HG02943 (cell line): ENCODE results near the gene ANKIB1.
"Not testable (repeated sequence)": the region's sequence is repeated elsewhere in the genome, so short reads cannot be mapped to it uniquely, and the experiment has no call there.

Source experiments
- ATAC-seq: cut with Tn5 transposase; IDR thresholded peaks from one replicate; pipeline ENCODE4 v1.9.1; 2021; ENCODE audit warnings: mild to moderate bottlenecking, low read depth, moderate library complexity; ENCODE audit not compliant: unreplicated experiment

The ANKIB1 gene

DNA sequence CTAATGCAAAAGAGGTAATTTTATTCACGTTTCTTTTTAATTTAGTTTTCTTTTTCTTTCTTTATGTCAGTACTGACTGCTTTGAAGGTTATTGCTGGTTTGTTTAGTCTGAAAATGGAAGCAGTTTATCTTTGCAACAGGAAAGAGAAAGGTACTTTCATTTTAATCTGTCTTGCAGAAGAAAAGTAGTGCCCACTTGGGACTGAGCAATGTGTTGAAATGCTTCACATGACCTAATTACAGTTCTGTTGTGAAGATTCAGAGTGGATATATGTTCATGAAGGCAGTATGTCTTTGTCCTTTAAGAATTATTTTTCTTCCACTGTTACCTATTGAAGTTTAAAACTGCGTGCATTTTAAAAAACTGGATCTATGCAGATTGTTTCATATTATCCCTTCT, 80.1 kb downstream of the ANKIB1 start:
- no peak for ATAC-seq

DNA sequence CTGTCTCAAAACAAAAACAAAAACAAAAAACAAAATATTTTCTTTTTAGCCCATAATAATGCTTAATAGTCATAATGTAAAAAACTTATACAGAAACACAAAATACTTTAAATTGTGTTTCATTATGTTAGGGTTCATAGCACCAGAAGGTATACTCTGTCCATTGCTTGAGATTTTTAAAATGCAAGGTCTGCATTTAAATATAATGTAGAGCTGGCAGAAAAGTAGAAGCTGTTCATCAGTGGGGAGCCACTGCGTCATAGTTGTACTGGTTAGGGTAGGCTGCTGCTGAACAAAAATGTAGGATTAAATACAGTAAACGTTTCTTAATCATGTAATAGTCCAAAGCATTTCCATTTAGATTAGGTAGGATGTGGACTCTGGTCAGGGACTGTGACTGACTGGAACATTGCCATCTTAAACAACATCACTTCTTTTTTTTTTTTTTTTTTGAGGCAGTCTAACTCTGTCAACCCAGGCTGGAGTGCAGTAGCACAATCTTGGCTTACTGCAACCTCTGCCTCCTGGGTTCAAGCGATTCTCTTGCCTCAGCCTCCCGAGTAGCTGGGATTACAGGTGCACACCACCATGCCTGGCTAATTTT, 85.2 kb downstream of the ANKIB1 start:
- ATAC-seq: no peak

DNA sequence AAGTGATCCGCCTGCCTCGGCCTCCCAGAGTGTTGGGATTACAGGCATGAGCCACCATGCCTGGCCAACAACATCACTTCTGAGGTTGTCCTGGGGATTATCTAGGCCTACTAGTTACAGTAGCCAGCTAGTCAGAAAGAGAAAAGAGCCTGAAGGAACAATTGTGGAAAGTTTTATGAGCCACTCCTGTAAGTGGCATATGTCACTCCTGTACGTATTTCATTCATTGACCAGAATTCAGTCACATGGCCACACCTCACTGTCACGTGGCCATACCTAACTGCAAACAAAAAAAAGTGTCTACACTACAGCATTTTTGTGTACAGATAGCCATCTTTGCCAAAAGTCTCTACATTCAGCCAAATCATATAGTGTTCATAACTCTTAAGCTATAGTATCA, 85.7 kb downstream of the ANKIB1 start:
- no peak for ATAC-seq

- ATAC-seq: no peak
These were observed 87.0 kb downstream of the ANKIB1 start for GRCh38 chr7:92332782-92333181.

DNA sequence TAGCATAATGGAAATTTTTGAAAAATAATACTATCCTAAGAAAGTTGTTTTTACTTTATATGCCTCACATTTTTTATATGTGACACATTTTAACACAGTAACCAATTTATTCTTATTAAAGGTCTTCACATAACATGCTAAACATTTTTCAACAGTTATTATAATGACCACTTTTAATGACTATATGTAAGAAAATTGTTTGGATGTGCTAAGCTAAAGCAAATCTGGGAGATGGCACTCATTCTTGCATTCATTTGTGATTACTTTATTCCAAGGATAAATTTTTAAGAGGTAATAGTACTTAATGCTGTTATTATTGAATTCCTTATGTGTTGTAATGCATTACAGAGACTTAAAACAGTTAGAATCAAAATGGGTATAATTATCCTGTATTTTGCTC, 88.1 kb downstream of the ANKIB1 start:
- no peak for ATAC-seq

GRCh38 chr7:92335574-92335973, 89.8 kb downstream of the ANKIB1 start:
- ATAC-seq: no peak

GRCh38 chr7:92336662-92337340, 91.0 kb downstream of the ANKIB1 start:
- no peak for ATAC-seq

- no peak for ATAC-seq
These were observed 94.2 kb downstream of the ANKIB1 start for GRCh38 chr7:92340016-92340415.

- no peak for ATAC-seq
These were observed 97.9 kb downstream of the ANKIB1 start for GRCh38 chr7:92343714-92344113.

DNA sequence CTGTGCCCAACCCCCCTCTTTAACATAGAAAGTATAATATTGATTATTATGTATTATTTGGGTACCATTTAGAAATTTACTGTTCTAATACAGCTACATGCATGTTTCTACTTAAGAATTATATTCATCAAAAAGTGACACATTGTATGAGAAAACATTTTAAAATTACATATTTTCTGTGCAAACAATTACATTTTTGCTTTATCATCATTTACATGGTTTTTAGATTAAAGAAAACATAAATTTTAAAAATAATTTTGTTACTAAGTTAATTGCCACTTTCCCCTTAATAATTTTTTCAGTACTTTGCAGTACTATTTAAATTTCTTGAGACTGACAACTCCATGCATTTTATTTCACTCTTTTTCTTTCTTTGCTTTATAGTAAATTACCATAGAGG, 106.2 kb downstream of the ANKIB1 start:
- no peak for ATAC-seq

- no peak for ATAC-seq
These were observed 108.4 kb downstream of the ANKIB1 start for GRCh38 chr7:92354214-92354613.

GRCh38 chr7:92356406-92356805, 110.6 kb downstream of the ANKIB1 start:
- no peak for ATAC-seq

DNA sequence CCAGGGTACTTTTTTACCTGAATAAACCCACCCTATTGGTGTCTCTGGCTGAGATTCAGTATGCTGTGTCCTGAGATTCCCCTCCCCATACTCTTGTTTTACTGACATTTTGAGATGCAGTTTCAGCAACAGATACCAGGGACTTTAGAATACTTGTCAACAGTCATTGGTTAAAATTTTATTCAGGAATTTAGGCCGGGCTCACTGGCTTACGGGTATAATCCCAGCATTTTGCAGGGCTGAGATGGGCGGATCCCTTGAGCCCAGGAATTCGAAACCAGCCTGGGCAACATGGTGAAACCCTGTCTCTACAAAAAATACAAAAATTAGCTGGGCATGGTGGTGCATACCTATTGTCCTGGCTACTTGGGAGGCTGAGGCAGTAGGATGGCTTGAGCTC, 111.5 kb downstream of the ANKIB1 start:
- ATAC-seq: no peak

- ATAC-seq: not testable (repeated sequence)
These were observed 113.4 kb downstream of the ANKIB1 start for GRCh38 chr7:92359179-92359578.

DNA sequence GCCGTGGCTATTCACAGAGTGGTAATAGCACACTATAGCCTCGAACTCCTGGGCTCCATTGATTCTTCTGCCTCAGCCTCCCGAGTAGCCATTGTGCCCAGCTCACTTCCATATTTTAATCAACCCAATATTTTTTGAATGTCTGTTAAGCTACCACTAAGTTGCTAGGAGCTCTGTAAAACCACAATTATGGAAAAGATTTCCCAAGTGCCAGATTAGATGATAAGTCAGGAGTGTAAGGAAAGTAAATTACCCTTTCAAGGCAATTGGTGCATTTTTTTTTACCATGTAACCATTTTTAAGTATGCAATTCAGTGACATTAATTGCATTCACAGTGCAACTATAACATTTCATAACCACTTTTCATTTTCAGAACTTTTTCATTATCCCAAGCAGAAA, 114.0 kb downstream of the ANKIB1 start:
- ATAC-seq: no peak

- no peak for ATAC-seq
These were observed 114.6 kb downstream of the ANKIB1 start for GRCh38 chr7:92360387-92360786.

DNA sequence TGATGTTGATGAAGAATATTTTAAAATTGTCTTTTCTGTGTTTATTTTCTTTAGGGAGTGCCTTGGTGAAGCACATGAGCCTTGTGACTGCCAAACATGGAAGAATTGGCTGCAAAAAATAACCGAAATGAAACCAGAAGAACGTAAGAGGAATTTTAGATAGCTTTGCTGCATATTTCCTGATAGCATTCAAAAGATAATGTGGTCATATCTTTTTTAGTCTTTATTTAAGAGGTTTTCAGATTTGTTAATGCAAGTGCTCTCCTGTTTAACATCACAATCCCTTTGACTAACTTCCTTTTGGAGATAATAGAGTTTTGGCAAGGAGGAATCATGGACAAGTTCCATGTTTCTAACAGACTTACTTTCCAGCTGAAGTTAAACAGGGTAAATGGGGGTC, 116.4 kb downstream of the ANKIB1 start:
- ATAC-seq: no peak

DNA sequence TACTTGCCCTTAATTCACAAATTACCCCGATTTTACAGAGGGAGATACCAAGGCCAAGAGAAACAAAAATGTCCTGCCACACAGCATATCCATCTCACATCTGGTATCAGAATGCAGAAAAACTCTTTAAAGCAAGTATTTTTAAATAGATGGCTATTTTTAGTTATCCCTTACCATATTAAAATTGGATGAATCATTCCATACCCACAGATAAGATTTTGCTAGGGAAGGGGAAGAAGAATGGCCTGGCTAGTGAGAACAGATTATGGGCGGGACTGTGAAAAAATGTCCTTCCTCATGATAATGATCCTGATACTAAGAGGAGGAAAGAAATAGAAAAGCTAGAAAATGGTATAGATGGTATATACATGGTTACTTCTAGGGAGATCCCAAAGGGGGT, 121.0 kb downstream of the ANKIB1 start:
- ATAC-seq: no peak

- ATAC-seq: no peak
These were observed 123.0 kb downstream of the ANKIB1 start for GRCh38 chr7:92368741-92369140.

DNA sequence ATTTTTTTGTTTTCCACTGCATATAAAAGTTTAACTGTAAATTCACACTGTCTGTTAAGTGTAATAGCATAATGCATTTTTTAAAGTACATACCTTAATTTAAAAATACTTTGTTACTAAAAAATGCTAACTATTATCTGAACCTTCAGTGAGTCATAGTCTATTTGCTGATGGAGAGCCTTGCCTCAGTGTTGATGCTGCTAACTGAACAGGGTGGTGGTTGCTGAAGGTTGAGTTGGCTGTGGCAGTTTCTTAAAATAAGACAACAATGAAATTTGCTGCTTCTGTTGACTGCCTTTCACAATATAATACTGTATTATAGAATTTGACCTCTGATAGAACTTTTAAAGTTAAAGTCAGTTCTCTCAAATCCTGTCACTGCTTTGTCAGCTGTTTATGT, 129.2 kb downstream of the ANKIB1 start:
- no peak for ATAC-seq

DNA sequence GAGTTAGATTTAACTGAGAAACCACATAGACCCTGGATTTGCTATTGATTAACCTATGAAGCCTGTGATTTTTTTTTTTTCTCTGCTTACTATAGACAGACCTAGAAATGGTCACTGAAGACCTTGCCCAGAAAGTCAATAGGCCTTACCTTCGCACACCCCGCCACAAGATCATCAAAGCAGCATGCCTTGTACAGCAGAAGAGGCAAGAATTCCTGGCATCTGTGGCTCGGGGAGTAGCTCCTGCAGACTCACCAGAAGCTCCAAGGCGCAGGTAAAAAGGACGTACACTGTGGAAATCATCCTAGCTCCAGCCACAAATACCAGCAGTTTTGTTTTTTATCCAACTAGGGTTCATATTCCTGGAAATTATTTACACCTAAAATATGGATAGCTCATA, 145.3 kb downstream of the ANKIB1 start:
- ATAC-seq: no peak

GRCh38 chr7:92397542-92397941, 151.8 kb downstream of the ANKIB1 start:
- ATAC-seq: no peak

- ATAC-seq: no peak
These were observed 154.2 kb downstream of the ANKIB1 start for GRCh38 chr7:92400013-92400412.
